HG03378 (cell line): ENCODE results near the gene PDGFA.

Experiments used
- ATAC-seq: cut with Tn5 transposase; IDR thresholded peaks from one replicate; pipeline ENCODE4 v1.9.1; 2021; ENCODE audit warnings: mild to moderate bottlenecking, moderate library complexity; ENCODE audit not compliant: unreplicated experiment

PDGFA gene

DNA sequence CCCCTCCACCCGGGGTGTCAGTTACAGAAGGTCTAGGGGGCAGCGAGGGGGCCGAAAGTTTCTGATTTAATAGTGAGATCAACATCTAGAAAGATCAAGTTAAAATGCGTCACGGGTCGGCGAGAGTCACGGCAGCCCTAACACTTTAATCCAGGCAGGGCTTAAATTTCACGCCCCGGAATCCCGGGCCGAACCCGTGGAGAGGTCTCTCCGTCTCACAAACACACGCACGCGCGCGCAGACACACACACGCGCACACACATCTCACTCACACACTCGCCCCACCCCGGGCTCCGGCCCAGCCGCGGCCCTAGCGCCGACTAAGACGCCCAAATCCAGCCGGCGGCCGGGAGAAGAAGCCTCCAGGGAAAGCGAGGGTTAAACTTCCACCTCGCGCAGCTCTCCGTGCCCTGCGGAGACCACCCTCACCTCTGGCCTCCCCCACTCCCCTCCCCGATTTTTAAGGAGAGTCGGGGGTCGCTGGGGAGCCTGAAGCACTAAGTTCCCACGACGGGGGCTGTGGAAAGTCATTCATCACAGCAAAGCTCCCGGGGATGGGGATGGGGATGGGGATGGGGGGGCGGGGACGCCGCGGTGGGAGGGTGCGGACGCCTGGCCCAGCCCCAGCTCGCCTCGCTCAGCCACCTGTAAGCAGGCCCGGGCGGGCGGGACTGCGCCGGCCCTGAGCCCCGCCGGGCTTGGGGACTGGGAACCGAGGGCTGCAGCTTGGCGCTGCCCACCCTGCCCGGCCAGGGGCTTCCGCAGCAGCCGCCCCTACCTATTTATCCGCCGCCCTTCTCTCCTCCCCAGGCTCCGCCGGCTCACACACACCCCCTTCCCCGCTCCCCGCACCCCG is 1.6 kb downstream of the PDGFA start:
- no peak for ATAC-seq

DNA sequence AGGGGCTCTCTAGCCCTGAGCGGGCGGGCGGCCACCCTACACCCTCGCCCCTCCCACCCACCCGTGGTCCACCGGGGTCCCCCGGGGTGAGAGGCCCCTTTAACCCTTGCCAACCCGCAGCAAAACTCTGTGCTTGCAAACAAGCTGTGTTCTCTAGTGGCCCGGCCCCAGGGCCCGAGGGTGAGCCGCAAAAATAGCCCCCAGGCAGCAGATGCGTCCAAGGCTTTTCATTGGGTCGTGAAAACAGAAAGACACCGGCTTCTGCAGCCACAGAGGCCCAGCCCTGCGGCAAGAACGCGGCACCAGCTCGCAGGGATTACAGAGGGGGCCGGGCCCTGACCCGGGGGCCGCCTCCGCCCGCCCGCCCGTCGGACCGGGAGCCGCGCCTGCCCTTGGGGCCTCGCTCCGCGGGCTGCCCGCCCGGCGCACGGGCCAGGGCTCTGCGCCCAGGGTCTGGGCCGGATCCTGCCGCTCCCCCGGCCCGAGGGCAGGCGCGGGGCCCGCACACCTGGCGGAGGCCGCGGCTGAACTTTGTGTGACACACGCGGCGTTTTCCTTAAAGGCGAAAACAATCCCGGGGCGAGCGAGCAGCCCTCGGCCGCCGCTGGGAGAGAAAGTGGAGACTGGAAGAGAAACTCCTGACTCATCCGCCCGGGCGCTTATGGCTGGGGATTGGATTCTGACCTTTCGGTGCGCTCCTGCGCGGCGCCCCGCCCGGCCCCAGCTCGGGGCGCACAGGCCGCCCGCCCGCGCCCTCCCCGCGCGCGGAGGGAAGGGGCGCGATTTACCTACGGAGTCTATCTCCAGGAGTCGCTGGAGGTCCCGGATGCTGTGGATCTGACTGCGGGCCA is 2.8 kb downstream of the PDGFA start:
- no peak for ATAC-seq

DNA sequence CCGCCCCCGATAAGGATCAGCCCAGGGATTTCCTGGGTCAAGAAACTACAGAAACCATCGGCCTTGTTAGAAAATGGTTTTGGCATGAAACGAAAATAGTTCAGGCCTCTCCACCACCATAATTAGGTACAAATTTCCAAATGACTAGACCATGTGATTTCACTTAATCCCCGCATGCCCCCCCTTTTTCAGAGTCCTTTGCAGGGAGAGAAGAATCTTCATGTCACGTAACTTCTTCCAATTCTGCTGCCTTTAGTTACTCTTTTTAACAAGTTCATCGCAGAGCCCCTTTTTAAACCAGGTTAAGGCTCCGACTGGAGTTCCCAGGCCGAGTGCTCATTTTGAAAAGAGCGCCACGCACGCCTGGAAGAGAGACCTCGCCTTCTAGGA is 3.4 kb downstream of the PDGFA start:
- ATAC-seq = no peak

DNA sequence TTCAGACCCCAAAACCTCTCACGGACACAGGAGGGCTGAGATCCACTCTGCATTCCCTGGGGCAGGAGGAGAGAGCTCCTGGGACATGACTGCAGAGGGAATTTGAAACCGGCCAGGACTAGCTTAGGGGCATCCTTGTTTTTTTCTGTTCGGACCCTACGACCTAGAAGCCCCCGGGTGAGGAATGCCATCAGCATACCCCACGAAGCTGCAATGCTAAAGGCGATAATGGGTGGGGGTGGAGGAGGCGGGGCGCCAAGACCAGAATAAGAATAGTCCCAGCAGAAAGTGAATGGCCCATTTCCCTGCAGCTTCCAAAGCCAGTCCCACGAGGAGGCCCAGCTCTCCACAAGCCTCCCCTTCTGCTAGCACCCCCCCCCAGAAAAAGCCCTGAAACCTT is 4.0 kb downstream of the PDGFA start:
- no peak for ATAC-seq

DNA sequence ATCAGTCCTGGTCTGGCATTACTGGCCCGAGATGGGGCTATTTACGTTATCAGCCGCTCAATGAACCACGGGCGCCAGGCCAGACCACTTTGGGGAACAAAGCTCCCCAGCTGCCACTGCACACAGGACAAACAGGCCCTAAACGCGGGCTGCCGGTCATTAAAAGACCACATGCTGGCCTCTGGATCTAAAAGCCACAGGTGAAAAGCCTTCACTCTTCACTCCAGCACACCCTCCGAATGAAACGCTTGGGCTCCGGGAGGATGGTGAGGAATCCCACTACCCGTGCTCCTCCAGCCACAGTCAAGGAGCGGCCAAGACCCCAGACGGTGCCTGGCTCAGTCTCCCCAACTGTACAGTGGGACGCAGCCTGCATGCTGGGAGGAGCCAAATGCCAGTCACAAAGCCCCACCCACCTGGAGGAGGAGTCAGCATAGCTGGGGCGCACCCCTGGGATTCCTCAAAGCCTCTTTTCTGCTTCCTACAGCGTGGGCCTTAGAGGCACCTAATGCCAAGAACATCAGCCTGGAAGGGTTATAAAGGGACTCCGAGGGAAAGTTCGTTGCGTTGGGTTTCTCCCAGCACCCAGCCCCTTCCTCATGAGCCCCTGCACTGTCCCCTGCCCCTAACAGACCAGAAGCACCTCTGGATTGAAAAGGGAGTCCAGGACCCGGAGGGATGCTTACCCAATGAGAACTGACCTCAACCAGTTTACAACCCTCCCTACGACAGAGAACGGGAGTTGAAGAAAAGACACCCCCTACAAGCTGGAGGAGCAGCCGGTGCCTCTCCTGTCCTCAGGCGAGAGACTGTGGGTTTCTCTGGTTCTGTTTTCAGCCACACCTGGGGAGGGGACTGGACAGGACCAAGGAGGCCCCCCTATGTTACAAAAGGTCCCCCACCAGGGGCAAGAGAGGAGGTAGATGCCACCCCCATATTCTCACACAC is 4.7 kb downstream of the PDGFA start:
- ATAC-seq = no peak

DNA sequence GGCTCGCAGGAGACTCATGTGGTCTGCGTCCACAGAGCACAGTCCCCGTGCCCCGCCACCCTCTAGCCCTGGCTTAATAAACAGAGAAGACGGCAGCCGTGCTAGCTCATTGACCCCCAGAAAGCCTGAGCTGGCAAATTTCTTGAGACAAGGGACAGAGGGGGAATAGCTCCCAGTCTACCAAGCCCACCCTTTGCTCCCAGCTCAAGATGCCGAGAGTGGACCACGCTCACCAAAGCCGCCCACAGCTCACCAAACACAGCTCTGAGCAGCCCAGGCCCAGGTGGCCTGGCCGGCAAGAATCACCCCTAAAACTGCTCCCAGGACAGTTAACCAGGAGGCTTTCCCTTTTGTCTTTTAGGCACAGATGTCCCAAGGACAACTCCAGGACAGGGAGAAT is 5.4 kb downstream of the PDGFA start:
- no peak for ATAC-seq

DNA sequence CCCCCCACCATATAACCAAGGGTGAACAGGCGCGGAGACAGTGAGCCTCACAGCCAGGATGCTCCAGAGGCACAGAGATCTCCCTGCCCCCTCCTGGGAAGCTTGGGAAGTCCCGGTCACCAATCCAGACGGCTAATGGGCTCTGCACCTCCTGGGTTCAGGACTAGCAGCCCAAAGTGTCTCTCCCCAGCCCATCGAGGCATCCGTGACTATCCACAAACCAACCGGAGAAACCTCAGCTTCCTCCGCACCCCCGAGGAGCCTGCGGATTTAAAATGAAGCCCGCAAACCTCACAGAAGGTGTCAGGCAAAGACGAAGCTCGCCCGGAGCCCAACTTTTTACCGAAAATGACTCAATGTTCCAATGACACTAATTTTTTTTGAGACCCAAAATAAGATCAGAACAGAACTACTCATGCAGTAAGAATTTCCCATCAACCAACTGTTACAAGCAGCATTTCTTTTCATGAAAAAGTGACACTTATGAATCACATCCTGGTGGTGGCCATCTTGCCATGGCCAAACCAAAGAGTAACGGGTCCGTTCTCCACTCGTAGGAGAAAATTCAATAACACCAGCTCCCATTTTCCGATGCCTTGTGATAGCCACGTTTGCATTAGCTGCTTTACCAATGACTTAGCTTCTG is 6.0 kb downstream of the PDGFA start:
- ATAC-seq = no peak

DNA sequence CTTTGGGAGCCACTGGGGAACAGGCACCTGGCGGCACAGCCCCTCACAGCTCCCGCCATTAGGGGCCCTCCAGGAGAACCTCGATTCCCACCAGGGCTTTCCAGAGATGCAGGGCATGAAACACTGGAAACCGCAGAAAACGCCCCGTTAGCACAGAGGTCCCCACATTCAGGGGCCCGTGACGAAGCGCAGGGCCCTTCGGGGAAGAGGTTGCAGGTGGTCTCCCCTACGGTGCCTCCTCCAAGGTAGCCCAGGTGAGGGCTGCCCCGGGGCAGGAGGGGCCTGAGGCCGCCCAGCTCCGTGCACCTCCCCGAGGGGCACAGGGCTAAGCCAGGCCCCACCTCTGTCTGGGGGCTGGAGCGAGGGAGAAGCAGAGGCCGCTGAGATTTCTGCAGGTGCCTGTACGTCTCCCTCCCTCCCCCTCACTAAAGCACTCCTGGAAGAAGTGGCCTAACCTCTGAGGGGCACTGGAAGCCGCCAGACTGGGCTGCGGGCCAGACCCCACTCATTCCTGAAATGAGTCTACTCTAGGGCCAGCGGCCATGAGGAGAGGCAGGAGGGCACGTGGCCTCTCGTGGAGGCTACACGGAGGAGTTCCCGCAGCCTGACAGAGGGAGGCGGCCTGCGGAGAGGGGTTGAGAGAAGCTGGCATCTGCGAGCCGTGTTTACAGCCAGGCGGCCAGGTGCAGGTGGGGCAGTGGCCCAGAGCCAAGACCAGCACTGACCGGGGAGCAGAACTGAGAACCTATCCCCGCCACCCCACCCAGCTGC is 6.9 kb downstream of the PDGFA start:
- no peak for ATAC-seq

DNA sequence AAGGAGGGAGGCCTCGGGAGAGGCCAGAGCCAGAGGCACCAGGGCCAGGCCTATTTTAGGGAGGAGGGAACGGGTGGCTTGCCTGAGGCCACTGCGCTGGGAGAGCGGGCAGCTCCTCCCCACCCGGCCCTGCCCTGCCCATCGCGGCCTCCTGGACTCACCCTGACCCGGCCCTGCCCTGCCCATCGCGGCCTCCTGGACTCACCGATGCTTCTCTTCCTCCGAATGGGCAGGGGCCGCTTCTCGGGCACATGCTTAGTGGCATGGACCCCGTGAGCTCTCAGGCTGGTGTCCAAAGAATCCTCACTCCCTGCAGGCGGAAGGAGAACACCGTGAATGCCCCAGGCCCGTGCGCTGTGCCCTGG is 7.5 kb downstream of the PDGFA start:
- no peak for ATAC-seq

DNA sequence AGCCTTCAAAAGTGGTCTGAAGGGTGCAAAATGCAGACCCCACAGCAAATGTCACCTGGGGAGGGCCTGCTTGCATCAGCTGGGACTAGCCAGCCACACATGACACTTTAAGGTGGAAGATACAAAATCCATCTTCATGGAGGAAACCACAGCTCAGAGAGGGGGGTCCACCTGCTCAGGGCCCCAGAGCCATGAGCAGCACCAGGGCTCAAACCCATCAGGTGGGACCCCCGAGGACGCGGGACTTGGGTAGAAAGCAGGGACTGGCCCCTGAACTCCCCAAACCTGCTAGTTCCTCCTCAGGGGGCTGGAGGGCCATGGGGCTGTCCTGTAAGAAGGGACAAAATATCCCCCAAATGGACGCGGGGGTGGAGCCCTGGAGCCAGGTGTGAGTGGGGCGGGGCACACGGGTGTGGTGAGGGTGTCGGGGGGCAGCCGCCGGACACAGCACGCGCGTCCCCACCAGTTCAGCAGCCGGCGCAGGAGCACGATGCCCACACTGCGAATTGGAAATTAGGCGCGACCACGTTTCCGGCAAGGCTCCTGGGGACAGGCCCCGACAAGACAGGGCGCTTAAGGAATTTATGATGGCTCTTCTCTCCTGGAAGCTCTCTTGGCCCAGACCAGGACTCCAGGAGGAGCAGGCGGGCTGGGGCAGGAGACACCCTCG is 8.0 kb downstream of the PDGFA start:
- ATAC-seq = no peak

DNA sequence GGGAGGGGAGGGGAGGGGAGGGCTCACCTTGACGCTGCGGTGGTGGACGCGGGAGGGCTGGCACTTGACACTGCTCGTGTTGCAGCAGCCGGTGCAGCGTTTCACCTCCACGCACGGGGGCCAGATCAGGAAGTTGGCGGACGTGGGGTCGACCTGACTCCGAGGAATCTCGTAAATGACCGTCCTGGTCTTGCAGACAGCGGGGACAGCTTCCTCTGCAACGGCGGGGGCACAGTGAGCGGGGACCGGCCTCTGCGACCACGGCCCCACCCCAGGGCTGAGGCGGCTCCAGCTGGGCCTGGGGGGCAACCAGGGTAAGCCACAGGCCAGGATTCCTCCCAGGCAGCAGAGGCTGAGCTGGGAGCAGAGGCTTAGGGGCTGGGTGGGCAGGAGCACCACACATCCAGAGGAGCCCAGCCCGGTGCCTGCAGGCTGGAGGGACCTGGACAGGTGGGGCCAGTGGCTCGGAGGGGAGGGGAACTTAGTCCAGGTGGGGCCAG is 8.8 kb downstream of the PDGFA start:
- no peak for ATAC-seq

DNA sequence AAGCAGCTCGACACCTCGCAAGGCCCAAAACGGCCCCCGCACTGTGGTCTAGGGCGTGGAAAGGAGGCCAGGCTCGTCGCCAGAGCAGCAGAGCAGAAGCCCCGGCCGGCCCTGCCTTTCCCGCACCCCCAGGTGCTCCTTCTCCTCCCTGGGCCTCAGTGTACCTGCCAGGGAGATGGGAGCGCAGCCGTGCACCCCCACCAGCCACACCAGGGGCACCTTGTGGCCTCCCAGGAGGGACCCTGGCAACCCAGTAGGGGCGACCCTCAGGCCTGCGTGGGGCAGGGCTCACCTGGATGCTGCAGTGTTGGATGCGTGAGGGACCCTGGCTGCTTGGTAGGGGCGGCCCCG is 9.5 kb downstream of the PDGFA start:
- ATAC-seq = no peak

DNA sequence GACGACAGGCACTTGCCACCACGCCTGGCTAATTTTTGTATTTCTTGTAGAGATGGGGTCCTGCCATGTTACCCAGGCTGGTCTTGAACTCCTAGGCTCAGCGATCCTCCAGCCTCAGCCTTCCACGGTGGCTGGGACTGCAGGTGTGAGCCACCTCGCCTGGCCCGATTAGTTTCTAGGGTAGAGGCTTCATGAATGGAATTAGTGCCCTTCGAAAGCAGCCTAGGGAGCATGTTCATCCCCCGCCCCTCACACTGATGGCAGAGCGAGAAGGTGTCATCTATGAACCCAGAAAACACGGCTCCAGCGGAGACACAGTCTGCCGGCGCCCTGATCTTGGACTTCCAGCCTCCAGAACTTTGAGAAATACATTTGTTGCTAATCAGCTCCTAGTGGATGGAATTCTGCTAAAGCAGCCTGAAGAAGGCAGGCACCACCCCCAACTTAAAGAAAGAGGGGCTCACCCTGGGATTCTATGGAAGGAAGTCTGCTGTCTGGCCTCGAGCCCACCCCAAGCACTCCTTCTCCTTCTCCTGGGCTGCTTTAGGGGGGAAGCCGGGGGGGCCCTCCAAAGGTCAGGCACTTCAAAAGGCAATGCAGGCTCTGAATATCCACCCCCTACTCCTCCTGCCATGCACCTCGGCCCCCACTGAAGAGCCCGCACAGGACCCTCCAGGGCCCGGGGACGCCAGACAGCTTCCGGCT is 10.1 kb downstream of the PDGFA start:
- ATAC-seq = no peak

DNA sequence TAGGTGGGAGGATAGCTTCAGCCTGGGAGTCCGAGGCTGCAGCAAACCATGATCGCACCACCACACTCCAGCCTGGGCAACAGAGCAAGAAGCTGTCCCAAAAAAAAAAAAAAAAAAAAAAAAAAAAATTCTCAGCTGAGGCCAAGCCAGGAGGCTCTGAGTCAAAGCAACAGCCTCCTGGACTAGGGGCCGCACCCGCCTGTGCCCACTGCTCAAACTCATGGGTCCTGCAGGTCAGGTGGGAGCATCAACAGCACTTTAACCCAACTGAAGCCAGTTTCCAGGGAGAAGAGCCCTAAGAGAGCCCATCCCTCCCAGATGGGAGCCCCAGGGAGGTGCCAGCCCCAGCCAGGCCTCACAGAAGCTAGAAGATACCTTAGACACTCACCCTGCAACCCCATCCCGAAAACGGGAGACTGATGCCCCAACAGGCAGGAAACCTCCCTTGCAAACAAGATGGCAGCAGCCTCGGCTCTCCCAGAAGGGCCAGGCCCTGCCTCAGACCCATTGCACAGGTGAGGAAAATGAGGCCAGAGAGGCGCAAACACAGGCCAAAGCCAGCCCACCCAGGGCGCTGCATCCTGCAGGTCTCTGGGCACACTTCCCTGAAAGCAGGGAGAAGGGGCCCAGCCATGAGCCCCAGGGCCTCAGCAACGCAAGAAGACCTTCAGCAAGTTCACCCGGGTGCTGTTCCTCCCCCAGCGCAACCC is 11.0 kb downstream of the PDGFA start:
- no peak for ATAC-seq

DNA sequence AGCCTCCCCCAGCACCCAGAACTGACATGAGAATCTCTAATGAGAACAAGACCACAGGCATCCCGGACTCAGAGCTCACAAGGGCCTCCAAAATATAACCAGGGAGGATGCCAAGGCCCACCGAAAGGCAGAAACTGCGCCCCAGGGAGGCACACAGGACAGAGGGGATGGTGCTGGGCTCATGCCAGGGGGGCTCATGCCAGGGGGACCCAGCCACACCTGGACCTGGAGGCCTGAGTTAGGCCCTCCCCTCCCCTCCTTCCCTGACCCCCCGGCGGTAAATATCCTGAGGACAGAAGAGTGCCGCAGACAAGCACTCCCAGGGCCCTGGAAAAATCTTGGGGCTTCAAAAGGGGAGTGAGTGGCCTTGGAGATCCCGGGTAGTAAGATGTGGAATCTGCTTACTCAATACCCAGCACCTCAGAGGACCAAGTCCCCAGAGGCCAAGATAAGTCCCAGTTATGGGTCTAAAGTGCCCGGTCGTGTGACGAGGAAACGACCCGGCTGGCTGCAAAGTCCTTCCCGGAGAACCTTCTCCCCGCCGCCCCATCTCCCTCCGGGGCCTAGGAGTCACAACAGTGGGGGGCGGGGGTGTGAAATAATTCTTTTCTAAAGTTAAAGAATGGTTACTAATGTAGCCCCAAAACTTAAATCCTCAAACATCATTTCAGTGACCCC is 11.9 kb downstream of the PDGFA start:
- no peak for ATAC-seq

DNA sequence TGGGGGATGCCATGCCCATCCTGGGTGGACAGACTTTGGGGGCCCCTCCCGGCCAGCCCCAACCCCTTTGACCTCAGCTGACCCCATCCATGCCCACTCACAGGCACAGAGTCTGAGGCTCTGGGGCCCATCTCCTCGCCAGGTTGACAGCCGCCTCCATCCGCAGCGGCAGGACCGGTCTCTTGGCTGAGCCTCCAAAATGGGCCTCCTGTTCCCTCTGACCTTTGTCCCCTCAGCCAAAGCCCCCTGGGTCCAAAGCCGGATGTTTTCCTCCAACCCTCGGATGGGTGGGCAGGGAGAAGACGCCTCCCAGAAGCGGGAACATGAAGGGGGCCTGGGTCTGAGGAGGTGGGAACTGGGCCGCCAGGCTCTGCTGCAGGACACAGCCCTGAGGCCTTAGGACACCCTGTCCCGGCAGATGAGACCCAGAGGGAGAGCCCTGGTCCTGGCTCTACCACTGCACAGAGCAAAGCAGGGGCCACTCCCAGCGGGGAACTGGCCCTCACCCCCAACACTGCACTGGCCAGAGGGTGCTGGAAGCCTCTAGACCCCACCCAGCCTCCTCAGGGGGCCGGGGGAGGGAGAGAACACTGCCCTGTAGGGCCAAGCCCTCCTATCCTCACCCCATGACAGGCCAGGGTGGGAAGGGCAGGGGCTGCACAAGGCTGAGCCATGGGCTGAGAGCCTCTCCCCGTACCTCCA is 12.6 kb downstream of the PDGFA start:
- ATAC-seq = no peak

DNA sequence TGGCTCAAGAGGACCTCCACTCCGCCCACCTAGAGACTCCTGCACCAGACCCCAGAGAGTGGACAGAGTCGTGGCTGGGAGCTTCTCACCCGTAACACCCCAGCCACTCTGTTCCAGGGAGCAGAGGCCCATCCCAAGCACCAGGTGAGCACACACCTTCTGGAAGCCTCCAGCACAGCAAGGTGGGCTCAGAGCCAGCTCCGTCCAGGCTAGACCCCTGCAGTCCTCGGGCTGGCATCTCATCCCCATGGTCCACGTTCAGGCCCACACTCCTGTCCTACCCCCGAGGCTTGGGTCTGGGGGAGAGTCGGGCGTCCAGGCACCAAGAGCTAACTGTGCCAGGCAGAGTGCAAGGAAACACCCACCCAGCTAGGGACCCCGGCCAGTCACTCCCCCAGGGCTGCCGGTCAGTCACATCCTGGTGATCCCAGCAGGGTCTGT is 13.2 kb downstream of the PDGFA start:
- no peak for ATAC-seq
